GM23338 (cell line): ENCODE measurements around the gene PYGO2.

Experiments
- CREB1 ChIP-seq: fragments of 250-450 bp; sonication (Bioruptor Pico); IDR thresholded peaks from 2 replicates; pipeline ENCODE4 v1.5.0; 2020; ENCODE audit warnings: low read depth, mild to moderate bottlenecking, moderate library complexity
- CTCF ChIP-seq, 2 experiments: fragments of 200-600 bp in 1 of 2; sonication (generic) in 1 of 2; conservative IDR thresholded peaks; 2 replicates each; pipeline versions ENCODE4 v1.5.1 to v1.6.1; 2016 to 2017; ENCODE audit warnings: antibody characterized with exemption in 2 of 2, low read depth in 2 of 2, mild to moderate bottlenecking in 2 of 2, moderate library complexity in 1 of 2
- ETS1 ChIP-seq: IDR thresholded peaks from 2 replicates; pipeline ENCODE4 v1.6.1; 2016; ENCODE audit warnings: antibody characterized with exemption
- EZH2 ChIP-seq: fragments of 200-600 bp; sonication (generic); IDR thresholded peaks from one replicate; pipeline ENCODE4 v1.8.0; 2017; ENCODE audit warnings: antibody characterized with exemption, mild to moderate bottlenecking, low read depth; ENCODE audit not compliant: unreplicated experiment
- EZH2phosphoT487 ChIP-seq: fragments of 200-600 bp; sonication (generic); IDR thresholded peaks from one replicate; pipeline ENCODE4 v1.8.1; 2018; ENCODE audit warnings: antibody characterized with exemption; ENCODE audit not compliant: unreplicated experiment
- JUNB ChIP-seq: IDR thresholded peaks from one replicate; pipeline ENCODE4 v1.6.1; 2016; ENCODE audit warnings: antibody characterized with exemption; ENCODE audit not compliant: unreplicated experiment
- NANOG ChIP-seq: IDR thresholded peaks from 2 replicates; pipeline ENCODE4 v1.6.1; 2016; ENCODE audit warnings: antibody characterized with exemption, borderline replicate concordance
- POLR2AphosphoS5 ChIP-seq: IDR thresholded peaks from 2 replicates; pipeline ENCODE4 v1.6.1; 2016; ENCODE audit warnings: antibody characterized with exemption, low read depth
- REST ChIP-seq: IDR thresholded peaks from one replicate; pipeline ENCODE4 v1.6.1; 2018; ENCODE audit warnings: antibody characterized with exemption; ENCODE audit not compliant: unreplicated experiment
- STAT1 ChIP-seq: IDR thresholded peaks from one replicate; pipeline ENCODE4 v1.6.1; 2016; ENCODE audit warnings: antibody characterized with exemption; ENCODE audit not compliant: unreplicated experiment
- ZNF114 ChIP-seq: fragments of 250-450 bp; sonication (Bioruptor Pico); IDR thresholded peaks from 2 replicates; pipeline ENCODE4 v1.5.0; 2020; ENCODE audit warnings: mild to moderate bottlenecking, moderate library complexity
- ZNF331 ChIP-seq: fragments of 250-450 bp; sonication (Bioruptor Pico); IDR thresholded peaks from 2 replicates; pipeline ENCODE4 v1.5.0; 2020; ENCODE audit warnings: low read depth, mild to moderate bottlenecking, moderate library complexity
- ZNF462 ChIP-seq: fragments of 250-450 bp; sonication (Bioruptor Pico); IDR thresholded peaks from 2 replicates; pipeline ENCODE4 v1.5.0; 2020; ENCODE audit warnings: mild to moderate bottlenecking, moderate library complexity

- TF ChIP-seq EZH2phosphoT487 (no peak), CTCF (conservative IDR thresholded peaks at IDR 0.05; ENCODE audit: low read depth in 2 of 2) (no peak), POLR2AphosphoS5 (no peak), EZH2 (no peak), CREB1 (CRISPR knock-in tag) (no peak), ZNF331 (CRISPR knock-in tag) (no peak), REST (no peak), ZNF114 (no peak), ETS1 (no peak), JUNB (no peak), STAT1 (no peak), NANOG (no peak), ZNF462 (CRISPR knock-in tag) (no peak)
These were observed 8.4 kb upstream of the PYGO2 start for GRCh38 chr1:154969860-154970452.
